ENCODE data around the gene CDKN1B.

DNA sequence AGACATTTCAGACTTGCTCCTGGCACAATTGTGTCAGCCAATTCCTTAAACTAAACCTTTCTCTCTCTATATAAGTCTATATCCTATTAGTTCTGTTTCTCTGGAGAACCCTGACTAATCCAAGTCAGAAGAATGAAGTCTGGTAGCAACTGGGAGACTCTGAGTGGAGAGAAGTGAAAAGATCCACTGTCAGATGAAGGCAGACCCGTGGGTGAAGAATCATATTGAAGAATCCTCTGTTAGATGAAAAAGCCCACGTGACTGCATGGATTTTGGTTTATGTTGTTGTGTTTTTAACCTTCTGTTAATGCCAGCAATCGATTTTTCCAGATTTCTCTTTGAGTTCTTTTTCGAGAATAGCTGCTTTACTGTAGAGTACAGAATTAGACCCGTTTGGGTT, 38.8 kb downstream of the CDKN1B start:
- TF ChIP-seq EZH2phosphoT487 (IDR thresholded peaks at IDR 0.05; ENCODE audit: insufficient read depth, low read depth) (no peak), EZH2 (IDR thresholded peaks at IDR 0.05; ENCODE audit: insufficient read depth, poor library complexity, severe bottlenecking) (no peak)

Data from GM23248 (cell line).